Measurements from ENCODE around the gene SCUBE1.

The SCUBE1 gene

GRCh38 chr22:43325176-43325575, 18.0 kb downstream of the SCUBE1 start:
- no peak for DNase-seq

- no peak for DNase-seq
Observed at GRCh38 chr22:43320943-43321900, 21.9 kb downstream of the SCUBE1 start.

- no peak for DNase-seq
Observed at GRCh38 chr22:43319661-43320486, 23.3 kb downstream of the SCUBE1 start.

GRCh38 chr22:43317239-43317638, 25.9 kb downstream of the SCUBE1 start:
- DNase-seq, result no peak

GRCh38 chr22:43315687-43316217, 27.4 kb downstream of the SCUBE1 start:
- DNase-seq, result no peak

- DNase-seq, result peak; percentile 39
Observed at GRCh38 chr22:43314611-43315010, 28.6 kb downstream of the SCUBE1 start.

- DNase-seq, result no peak
Observed at GRCh38 chr22:43313890-43314474, 29.2 kb downstream of the SCUBE1 start.

- DNase-seq, result peak; percentile 17
Observed at GRCh38 chr22:43313244-43313889, 29.8 kb downstream of the SCUBE1 start.

- DNase-seq, result no peak
Observed at GRCh38 chr22:43312608-43313007, 30.6 kb downstream of the SCUBE1 start.

- DNase-seq, result no peak
Observed at GRCh38 chr22:43310798-43311197, 32.4 kb downstream of the SCUBE1 start.

GRCh38 chr22:43310311-43310710, 32.9 kb downstream of the SCUBE1 start:
- no peak for DNase-seq

- DNase-seq, result no peak
Observed at GRCh38 chr22:43308836-43309235, 34.3 kb downstream of the SCUBE1 start.

- peak; percentile 48 for DNase-seq
Observed at GRCh38 chr22:43308060-43308830, 34.9 kb downstream of the SCUBE1 start.

GRCh38 chr22:43305806-43306205, 37.4 kb downstream of the SCUBE1 start:
- DNase-seq, result no peak

- no peak for DNase-seq
Observed at GRCh38 chr22:43304831-43305590, 38.2 kb downstream of the SCUBE1 start.

GRCh38 chr22:43303751-43304150, 39.4 kb downstream of the SCUBE1 start:
- no peak for DNase-seq

GRCh38 chr22:43303166-43303565, 40.0 kb downstream of the SCUBE1 start:
- no peak for DNase-seq

- no peak for DNase-seq
Observed at GRCh38 chr22:43302531-43303041, 40.6 kb downstream of the SCUBE1 start.

- no peak for DNase-seq
Observed at GRCh38 chr22:43301866-43302265, 41.3 kb downstream of the SCUBE1 start.

GRCh38 chr22:43300891-43301676, 42.1 kb downstream of the SCUBE1 start:
- no peak for DNase-seq

All from NCI-H1694 treated with DMSO at 0.1 percent for 48 hours (cell line).